Vagina (tissue), 2 donors: ENCODE results near the gene SCAF8.

Source experiments
- CTCF ChIP-seq, 3 experiments: fragments of 450-650 bp in 2 of 3; fragments of 200-600 bp in 1 of 3; sonication (generic) in 1 of 3; IDR thresholded peaks; one replicate each; pipeline ENCODE4 v1.5.1; 2017 to 2019; ENCODE audit warnings: antibody characterized with exemption in 3 of 3, mild to moderate bottlenecking in 2 of 3, moderate library complexity in 2 of 3
- POLR2AphosphoS5 ChIP-seq, 2 donors: sonication (generic); formaldehyde crosslinking; IDR thresholded peaks; one replicate each; pipeline ENCODE4 v1.9.0; 2017; ENCODE audit warnings: antibody characterized with exemption in 2 of 2, mild to moderate bottlenecking in 2 of 2, low read depth in 1 of 2; ENCODE audit not compliant: insufficient read depth in 1 of 2

GRCh38 chr6:154786144-154786868, 53.1 kb downstream of the SCAF8 start:
- no peak for TF ChIP-seq POLR2AphosphoS5 (IDR thresholded peaks at IDR 0.05; ENCODE audit: insufficient read depth in 1 of 2, low read depth in 1 of 2)
- no peak for TF ChIP-seq CTCF (IDR thresholded peaks at IDR 0.05)
